GM12874 (cell line): ENCODE results near the gene MTAP.

Source experiments
- TF ChIP-seq, protein P1 (sequence below): IDR thresholded peaks from 2 replicates; pipeline ENCODE4 v1.5.1; 2011; ENCODE audit warnings: low read depth, mild to moderate bottlenecking, control low read depth, low read length, moderate library complexity; ENCODE audit not compliant: insufficient read depth

MTAP gene

GRCh38 chr9:21766096-21766495 lies 36.3 kb upstream of the MTAP start:
- TF ChIP-seq, protein P1, sequence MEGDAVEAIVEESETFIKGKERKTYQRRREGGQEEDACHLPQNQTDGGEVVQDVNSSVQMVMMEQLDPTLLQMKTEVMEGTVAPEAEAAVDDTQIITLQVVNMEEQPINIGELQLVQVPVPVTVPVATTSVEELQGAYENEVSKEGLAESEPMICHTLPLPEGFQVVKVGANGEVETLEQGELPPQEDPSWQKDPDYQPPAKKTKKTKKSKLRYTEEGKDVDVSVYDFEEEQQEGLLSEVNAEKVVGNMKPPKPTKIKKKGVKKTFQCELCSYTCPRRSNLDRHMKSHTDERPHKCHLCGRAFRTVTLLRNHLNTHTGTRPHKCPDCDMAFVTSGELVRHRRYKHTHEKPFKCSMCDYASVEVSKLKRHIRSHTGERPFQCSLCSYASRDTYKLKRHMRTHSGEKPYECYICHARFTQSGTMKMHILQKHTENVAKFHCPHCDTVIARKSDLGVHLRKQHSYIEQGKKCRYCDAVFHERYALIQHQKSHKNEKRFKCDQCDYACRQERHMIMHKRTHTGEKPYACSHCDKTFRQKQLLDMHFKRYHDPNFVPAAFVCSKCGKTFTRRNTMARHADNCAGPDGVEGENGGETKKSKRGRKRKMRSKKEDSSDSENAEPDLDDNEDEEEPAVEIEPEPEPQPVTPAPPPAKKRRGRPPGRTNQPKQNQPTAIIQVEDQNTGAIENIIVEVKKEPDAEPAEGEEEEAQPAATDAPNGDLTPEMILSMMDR, result no peak

GRCh38 chr9:21770871-21771560 lies 31.4 kb upstream of the MTAP start:
- TF ChIP-seq, protein P1, result no peak

- TF ChIP-seq, protein P1, result no peak
Measured at GRCh38 chr9:21777701-21778100, 24.7 kb upstream of the MTAP start.

DNA sequence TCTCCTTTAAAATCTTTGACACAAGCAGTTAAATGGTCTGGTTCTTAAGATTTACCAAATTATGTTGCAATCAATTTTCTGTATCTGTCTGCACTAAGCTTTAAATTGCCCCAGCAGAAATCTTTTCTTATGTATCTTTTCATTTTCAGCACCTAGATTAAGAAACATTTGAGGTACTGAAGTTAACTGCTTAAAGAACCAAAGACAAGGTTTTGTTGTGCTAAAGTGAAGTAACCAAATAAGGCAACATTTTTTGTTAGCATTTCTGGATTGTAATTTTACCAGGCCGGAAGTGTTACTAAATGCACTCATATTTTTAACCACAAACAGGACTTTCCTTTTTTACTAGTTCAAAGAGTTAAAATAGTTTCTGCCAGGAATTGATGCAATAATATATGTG lies 24.1 kb upstream of the MTAP start:
- TF ChIP-seq, protein P1, result no peak

- TF ChIP-seq, protein P1, result no peak
Measured at GRCh38 chr9:21779397-21779796, 23.0 kb upstream of the MTAP start.

- TF ChIP-seq, protein P1, result no peak
Measured at GRCh38 chr9:21781656-21782055, 20.8 kb upstream of the MTAP start.

DNA sequence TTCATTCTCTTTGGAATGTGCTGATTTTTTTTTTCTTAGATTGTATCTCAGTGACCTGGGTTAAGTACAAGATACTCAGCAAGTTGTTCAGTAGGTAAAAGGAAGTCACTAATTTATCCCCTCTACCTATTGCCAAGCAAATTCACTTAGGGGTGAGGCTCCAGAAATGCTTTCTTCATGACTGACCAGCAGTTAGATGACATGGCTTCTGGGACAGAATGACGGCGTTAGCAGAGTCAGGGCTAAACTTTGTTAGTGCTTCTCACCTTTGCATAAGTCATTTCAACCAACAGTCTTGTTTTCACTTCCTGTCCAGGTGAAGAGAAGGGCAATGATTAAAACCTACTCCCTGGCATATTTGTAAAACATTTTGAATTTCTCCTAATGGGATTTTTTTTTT lies 20.2 kb upstream of the MTAP start:
- TF ChIP-seq, protein P1, result no peak
